ENCODE measurements around the gene LGI2. TPM values are rescaled to one million over a fixed set of nuclear protein-coding genes. Genes with fewer than 3 reads are reported as not detected.

Gene LGI2, protein sequence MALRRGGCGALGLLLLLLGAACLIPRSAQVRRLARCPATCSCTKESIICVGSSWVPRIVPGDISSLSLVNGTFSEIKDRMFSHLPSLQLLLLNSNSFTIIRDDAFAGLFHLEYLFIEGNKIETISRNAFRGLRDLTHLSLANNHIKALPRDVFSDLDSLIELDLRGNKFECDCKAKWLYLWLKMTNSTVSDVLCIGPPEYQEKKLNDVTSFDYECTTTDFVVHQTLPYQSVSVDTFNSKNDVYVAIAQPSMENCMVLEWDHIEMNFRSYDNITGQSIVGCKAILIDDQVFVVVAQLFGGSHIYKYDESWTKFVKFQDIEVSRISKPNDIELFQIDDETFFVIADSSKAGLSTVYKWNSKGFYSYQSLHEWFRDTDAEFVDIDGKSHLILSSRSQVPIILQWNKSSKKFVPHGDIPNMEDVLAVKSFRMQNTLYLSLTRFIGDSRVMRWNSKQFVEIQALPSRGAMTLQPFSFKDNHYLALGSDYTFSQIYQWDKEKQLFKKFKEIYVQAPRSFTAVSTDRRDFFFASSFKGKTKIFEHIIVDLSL
- total RNA-seq = not detected in 2 replicates

GRCh38 chr4:25030277-25031076, at the start of gene LGI2:
TSS of gene LGI2 (minus strand) at chr4:25030946. CDS start at chr4:25030693, 253 bp downstream.

Other genes with a start within 250 kb of the LGI2 start
- 18.9 and 69.4 TPM in 2 replicates for gene SOD3, start 235.4 kb downstream of the LGI2 start, total RNA-seq
- 7.3 and 15.1 TPM in 2 replicates for gene CCDC149, start 117.9 kb downstream of the LGI2 start, total RNA-seq
- 5.5 and 5.7 TPM in 2 replicates for gene SEPSECS, start 129.5 kb upstream of the LGI2 start, total RNA-seq
- gene PI4K2B, start 203.1 kb upstream of the LGI2 start, total RNA-seq = 12.7 and 39.2 TPM in 2 replicates

Data from placental pericyte (primary cell).